CD4-positive, alpha-beta T cell treated with Interleukin-17A for 4 hours (primary cell): ENCODE measurements around the gene KLRF2.
"Not testable (repeated sequence)": the region's sequence is repeated elsewhere in the genome, so short reads cannot be mapped to it uniquely, and the experiment has no call there.

Source experiments
- DNase-seq: peaks from one replicate; pipeline ENCODE4 v3.0.0-alpha.2; 2020; ENCODE audit warnings: mixed read lengths

Gene KLRF2, protein sequence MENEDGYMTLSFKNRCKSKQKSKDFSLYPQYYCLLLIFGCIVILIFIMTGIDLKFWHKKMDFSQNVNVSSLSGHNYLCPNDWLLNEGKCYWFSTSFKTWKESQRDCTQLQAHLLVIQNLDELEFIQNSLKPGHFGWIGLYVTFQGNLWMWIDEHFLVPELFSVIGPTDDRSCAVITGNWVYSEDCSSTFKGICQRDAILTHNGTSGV

GRCh38 chr12:9881246-9881645, at the start of gene KLRF2:
KLRF2 (plus strand) TSS chr12:9881489; CDS start chr12:9881596, 107 bp downstream.
- DNase-seq, result no peak

DNA sequence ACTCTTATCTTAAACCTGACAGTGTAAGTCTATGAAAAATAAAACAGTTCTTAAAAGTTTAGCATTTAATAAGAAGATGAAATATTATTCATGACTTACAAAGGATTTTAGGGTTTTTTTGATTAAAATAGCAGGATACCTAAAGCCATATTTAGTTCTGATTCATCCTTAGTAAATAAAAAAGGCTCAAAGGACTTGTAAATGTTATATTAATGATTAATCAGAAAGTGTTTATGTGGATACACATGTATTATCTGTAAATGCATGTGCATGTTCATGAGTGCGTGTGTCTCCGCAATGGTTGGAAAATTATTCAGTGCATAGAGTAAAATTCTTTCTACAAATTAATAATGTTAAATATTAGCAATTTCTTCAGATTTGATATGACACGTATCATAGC, 49.6 kb upstream of the KLRF2 start:
- DNase-seq, result no peak

- no peak for DNase-seq
Observed at GRCh38 chr12:9843407-9843806, 37.9 kb upstream of the KLRF2 start.

DNA sequence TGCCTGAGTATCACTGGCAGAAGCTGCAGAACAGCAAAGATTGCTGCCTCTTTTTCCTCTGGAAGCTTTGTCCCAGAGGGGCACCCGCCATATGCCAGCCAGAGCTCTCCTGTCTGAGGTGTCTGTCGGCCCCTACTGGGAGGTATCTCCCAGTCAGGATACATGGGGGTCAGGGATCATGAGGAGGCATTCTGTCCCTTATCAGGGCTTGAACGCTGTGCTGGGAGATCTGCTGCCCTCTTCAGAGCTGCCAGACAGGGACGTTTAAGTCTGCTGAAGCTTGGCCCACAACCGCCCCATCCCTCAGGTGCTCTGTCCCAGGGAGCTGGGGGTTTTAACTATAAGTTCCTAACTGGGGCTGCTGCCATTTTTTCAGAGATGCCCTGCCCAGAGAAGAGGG, 32.4 kb upstream of the KLRF2 start:
- DNase-seq, result no peak

- DNase-seq, result no peak
Observed at GRCh38 chr12:9851050-9851449, 30.2 kb upstream of the KLRF2 start.

DNA sequence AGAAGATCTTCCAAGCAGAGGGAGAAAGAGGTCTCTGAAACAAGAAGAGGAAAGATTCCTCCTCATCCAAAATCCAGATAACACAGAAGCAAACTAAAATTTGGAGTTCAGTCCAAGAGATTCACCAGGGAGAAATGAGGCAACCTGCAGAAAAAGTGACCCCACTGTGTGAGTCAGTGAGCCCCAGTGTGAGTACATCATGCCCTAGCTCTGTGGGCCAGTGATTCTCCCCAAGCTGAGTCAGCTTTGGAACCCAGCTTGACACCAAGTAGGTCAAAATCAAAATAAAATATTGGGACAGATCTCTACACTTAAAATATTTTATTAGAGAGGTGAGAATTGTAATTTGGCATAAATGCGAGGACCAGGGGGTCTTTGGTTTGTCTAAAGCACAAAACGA, 29.4 kb upstream of the KLRF2 start:
- DNase-seq, result no peak

DNA sequence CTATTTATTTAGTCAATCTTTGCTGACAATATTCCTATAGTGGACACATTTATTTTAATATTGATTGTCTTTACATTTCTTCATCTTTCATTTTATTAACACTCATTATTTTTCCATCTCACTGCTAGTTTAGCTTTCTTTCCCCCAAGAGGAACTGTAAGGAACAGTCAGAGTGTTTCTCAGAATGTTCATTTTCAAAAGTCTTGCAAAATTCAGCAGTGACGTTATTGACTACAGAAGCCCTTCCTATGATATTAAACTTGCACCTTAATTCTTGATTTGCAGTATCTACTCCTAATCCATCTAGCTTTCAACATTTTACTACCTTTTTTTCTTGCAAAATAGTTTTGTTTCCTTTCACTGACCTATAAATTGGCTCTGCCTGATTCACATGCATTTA, 25.1 kb upstream of the KLRF2 start:
- no peak for DNase-seq

DNA sequence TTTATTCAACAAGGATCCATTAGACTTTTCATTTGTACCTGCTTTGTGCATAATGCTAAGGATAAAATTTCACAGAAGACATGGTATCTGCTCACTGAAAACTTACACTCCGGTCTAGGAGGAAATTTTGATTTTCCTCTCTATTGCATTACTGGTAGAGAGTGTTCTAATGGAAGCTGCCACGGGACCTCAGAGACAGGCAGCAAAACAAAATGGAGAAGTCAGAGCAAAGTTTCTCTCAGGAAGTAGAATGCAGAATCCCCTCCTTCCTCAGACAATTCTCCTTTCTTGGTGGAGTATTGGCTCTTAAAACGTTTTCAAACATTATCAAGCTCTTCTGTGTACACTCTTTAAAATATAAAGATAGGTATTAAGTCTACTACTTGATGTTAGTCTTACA, 24.4 kb upstream of the KLRF2 start:
- DNase-seq, result no peak

- DNase-seq, result no peak
Observed at GRCh38 chr12:9858135-9858534, 23.2 kb upstream of the KLRF2 start.

GRCh38 chr12:9864913-9865675, 16.2 kb upstream of the KLRF2 start:
- no peak for DNase-seq

- no peak for DNase-seq
Observed at GRCh38 chr12:9866860-9867269, 14.4 kb upstream of the KLRF2 start.

- no peak for DNase-seq
Observed at GRCh38 chr12:9867531-9867930, 13.8 kb upstream of the KLRF2 start.

- DNase-seq, result no peak
Observed at GRCh38 chr12:9868311-9868801, 12.9 kb upstream of the KLRF2 start.

DNA sequence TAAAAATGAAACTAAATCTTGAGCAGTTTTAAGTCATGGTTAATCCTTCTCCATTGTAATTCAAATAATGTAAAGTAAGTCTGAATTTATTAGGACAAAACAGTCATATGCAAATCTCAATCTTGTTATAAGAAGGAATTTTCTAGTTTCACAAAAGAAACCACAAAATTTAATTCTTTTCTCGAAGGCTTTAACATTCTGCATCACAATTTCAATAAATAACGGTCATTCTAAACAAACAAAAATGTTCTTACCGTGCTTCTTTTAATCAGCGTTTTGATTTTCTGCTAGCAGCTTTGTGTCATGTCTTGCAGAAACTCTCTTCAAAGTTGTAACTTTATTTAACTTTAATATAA, 12.4 kb upstream of the KLRF2 start:
- DNase-seq, result no peak

GRCh38 chr12:9869307-9870161, 11.8 kb upstream of the KLRF2 start, which contains the start of gene CLEC2B:
CLEC2B (minus strand) TSS chr12:9869354.
- DNase-seq, result peak; percentile 35

DNA sequence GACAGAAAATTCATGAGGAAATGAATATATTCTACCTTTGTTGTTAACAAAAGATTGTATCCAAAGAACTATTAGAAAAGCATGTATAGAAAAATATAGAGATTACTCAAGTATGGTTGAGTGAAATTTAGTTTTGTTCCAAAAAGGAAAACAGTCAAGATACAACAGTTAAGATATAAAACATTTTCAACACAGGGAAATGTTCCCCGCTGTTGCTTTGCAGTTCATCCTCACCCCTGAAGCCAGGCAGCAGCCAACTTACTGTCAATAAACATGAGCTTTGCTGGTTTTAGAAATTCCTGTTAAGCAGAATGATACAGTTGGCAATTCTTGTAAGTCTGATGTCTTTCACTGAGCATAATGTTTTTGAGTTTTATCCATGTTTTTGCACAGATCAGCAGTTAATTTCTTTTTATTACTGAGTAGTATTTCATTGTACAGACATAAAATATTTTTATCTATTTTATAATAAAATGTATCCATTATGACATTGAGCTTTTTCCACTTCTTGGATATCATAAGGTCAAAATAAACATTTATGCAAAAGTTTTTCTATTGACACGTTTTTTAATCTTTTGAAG, 10.9 kb upstream of the KLRF2 start:
- peak; percentile 38 for DNase-seq

DNA sequence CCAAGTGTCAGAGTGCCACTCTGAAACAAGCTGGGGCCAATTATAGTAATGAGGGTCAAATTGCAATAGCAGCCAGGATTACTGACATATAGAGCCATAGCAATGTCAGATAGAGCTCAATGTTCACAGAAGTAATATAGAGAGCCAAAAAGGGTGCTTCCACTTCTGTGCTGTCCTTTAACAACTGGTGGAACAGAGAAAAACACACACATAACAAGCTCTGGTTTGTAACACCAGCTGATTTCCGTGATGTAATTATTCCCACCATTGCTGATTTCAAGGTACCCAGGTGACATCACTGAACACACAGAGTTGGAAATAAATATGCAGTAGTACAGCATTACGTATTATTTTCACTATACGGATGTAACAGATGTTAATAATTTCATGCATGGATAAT, 9.1 kb upstream of the KLRF2 start:
- no peak for DNase-seq

DNA sequence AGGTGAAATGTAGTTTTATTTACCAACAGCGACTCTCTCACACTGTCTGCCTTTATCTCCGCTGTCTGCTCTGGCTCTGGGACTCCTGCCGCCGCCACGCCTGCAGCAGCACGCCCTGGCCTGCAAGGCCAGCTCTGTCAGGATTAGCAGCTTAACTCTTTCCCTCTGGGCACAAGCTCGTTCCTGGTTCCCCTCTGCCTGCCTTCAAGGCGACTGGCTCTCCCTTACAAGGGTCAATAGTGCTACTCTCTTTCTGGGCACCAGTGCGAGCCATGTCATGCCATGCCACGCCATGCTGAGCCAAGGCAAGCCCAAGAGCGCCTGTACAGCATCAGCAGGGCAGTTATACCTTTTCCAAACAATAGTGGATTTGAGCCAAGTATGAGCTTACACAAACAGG, 8.5 kb upstream of the KLRF2 start:
- no peak for DNase-seq

DNA sequence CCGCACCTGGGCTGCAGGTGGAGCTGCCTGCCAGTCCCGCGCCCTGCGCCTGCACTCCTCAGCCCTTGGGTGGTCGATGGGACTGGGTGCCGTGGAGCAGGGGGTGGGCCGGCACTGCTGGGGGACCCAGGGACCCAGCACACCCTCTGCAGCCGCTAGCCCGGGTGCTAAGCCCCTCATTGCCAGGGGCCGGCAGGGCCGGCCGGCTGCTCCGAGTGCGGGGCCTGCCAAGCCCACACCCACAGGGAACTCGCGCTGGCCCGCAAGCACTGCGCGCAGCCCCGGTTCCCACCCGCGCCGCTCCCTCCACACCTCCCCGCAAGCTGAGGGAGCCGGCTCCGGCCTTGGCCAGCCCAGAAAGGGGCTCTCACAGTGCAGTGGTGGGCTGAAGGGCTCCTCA, 5.2 kb upstream of the KLRF2 start:
- not testable (repeated sequence) for DNase-seq

GRCh38 chr12:9880532-9881078, 684 bp upstream of the KLRF2 start:
- DNase-seq, result no peak

DNA sequence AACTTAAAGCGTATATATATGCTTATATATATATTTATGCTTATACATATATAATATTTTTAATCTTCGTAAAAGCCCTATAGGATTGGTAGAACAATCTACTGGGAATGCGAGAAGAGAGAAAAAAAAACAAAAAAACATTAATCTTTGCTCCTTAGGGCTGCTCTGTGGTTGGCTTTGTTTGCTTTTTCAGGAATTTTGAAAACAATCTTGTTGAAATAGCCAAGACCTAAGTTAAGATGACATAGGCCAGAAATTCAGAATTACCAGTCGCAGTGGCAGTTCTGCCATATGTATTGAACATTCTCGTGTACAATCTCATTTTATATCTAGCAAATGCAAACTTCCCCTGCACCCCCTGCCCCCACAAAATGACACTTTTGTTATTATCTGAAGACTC, 699 bp downstream of the KLRF2 start:
- DNase-seq, result no peak

GRCh38 chr12:9883175-9883574, 1.9 kb downstream of the KLRF2 start:
- DNase-seq, result no peak
